Mesothelial cell of epicardium (in vitro differentiated cells): Measurements from ENCODE around the gene MYH4. TPM values are rescaled to one million over a fixed set of nuclear protein-coding genes. Genes with fewer than 3 reads are reported as not detected.

Experiments
- DNase-seq, 2 experiments: peaks; one replicate each; pipeline ENCODE4 v3.0.0; 2021; ENCODE audit warnings: low spot score in 2 of 2; ENCODE audit not compliant: unreplicated experiment in 2 of 2
- H3K27ac Mint-ChIP-seq: 2 replicates; pipeline ENCODE4 v1.8.0; 2021; ENCODE audit warnings: mixed read lengths
- H3K27me3 Mint-ChIP-seq: 2 replicates; pipeline ENCODE4 v1.8.0; 2021; ENCODE audit warnings: low read depth, mixed read lengths
- H3K36me3 Mint-ChIP-seq: 2 replicates; pipeline ENCODE4 v1.8.0; 2021; ENCODE audit warnings: mixed read lengths
- H3K4me1 Mint-ChIP-seq: 2 replicates; pipeline ENCODE4 v1.8.0; 2021; ENCODE audit warnings: mixed read lengths
- H3K4me3 Mint-ChIP-seq: 2 replicates; pipeline ENCODE4 v1.8.0; 2021; ENCODE audit warnings: mild to moderate bottlenecking, moderate library complexity, mixed read lengths
- H3K9me3 Mint-ChIP-seq: 2 replicates; pipeline ENCODE4 v1.8.0; 2021; ENCODE audit warnings: mixed read lengths
- total RNA-seq: library from RNA; stranded (reverse); gene quantifications from 3 replicates; pipeline ENCODE4 v1.2.1, GENCODE V29; 2021
- TF ChIP-seq, protein P1 (sequence below): fragments of 200-600 bp; sonication (generic); IDR thresholded peaks from one replicate; pipeline ENCODE4 v1.5.0; 2021; ENCODE audit warnings: antibody characterized with exemption; ENCODE audit not compliant: unreplicated experiment

MYH4 gene
- total RNA-seq, 1 donor from 2014 or later, result not detected

DNA sequence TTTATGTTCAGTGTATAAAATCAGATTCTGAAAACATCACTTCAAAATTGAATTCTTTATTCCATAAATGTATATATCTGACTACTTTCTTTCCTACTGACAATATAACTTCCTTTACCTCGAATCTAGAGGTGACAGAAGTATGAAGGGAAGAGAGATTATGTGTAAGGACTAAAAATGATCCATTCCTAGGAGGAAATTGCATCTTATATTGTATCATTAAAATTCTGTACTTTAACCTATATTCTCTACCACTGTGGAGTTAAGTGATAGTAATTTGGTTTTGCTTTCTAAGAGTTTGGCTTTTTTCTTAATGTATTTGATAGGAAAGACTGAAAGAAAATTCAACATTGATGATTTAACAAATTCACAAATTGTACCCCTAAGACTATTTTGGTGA, 11.4 kb downstream of the MYH4 start:
- Mint-ChIP-seq H3K27ac (no peak overlapping the region), H3K4me1 (no peaks in the 10 kb centered on the region), H3K9me3 (no peaks in the 10 kb centered on the region), H3K4me3 (no peak overlapping the region), H3K27me3 (peaks cover 49% of the 10 kb centered on the region), H3K36me3 (no peaks in the 10 kb centered on the region)
- TF ChIP-seq, protein P1, sequence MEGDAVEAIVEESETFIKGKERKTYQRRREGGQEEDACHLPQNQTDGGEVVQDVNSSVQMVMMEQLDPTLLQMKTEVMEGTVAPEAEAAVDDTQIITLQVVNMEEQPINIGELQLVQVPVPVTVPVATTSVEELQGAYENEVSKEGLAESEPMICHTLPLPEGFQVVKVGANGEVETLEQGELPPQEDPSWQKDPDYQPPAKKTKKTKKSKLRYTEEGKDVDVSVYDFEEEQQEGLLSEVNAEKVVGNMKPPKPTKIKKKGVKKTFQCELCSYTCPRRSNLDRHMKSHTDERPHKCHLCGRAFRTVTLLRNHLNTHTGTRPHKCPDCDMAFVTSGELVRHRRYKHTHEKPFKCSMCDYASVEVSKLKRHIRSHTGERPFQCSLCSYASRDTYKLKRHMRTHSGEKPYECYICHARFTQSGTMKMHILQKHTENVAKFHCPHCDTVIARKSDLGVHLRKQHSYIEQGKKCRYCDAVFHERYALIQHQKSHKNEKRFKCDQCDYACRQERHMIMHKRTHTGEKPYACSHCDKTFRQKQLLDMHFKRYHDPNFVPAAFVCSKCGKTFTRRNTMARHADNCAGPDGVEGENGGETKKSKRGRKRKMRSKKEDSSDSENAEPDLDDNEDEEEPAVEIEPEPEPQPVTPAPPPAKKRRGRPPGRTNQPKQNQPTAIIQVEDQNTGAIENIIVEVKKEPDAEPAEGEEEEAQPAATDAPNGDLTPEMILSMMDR, result no peak
- DNase-seq, result no peak

DNA sequence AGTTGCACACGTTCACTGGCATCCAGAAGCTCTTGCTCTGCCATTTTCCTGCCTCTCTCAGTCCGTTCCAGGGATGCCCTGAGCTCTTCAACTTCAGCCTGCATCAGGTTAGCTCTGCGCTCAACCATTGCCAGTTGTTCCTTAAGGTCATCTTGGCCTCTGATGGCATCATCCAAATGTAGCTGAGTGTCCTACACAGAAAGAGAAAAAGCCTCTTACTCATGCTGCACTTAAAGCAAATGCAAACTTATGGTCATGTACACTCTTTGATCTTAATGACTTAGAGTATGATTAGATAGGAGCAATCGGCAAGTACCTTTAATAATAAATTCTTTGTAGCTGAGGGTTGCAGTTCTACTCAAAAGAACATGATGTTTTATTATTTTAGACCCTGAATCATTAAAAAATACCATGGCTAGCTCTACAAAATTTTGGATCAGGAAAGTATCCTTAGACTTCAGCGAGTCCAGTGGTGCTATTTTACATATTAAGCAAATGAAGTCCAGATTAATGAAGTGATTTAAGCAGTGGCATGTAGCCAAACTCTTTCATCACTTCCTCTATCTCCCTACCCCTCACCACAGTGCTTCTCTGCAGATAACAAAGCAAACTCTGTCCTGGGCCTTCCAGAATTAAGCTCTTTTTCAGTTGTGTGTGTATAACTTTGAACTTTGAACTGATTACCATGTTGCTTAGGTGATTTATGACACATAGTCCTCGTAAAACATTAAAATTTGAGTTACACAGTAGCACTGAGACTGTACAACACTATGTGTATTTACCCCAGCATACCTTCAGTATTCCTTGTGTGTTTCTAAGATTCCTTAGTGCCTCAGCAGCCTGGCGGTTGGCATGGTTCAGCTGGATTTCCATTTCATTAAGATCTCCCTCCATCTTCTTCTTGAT, 22.1 kb downstream of the MYH4 start:
- Mint-ChIP-seq H3K4me1 (peaks cover 7% of the 10 kb centered on the region), H3K27me3 (peaks cover 16% of the 10 kb centered on the region), H3K9me3 (no peaks in the 10 kb centered on the region), H3K36me3 (no peaks in the 10 kb centered on the region), H3K27ac (no peak overlapping the region), H3K4me3 (no peak overlapping the region)
- DNase-seq, result no peak
- TF ChIP-seq, protein P1, result no peak

DNA sequence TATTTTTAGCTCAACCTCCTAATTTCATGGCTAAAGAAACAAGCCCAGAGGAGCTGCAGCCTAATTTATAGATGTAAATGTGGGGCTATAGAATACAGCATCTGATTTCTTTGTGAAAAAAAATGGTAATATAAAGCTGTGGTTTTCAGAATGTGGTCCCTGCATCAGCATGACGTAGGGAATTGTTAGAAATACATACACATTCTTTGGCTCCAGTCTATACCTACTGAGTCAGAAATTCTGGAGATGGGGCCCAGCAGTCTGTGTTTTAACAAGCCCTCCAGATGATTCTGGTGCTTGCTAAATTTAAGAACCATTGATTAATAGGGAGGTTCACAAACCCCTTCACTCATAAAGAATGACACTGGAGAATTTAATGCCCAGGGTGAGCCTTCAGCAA, 29.5 kb downstream of the MYH4 start:
- TF ChIP-seq, protein P1, result no peak
- no peak overlapping the region for H3K27ac Mint-ChIP-seq
- H3K9me3 Mint-ChIP-seq, result peaks cover 14% of the 10 kb centered on the region
- H3K4me3 Mint-ChIP-seq, result no peak overlapping the region
- DNase-seq, result no peak
- H3K27me3 Mint-ChIP-seq, result peaks cover 10% of the 10 kb centered on the region
- no peaks in the 10 kb centered on the region for H3K4me1 Mint-ChIP-seq
- no peaks in the 10 kb centered on the region for H3K36me3 Mint-ChIP-seq

DNA sequence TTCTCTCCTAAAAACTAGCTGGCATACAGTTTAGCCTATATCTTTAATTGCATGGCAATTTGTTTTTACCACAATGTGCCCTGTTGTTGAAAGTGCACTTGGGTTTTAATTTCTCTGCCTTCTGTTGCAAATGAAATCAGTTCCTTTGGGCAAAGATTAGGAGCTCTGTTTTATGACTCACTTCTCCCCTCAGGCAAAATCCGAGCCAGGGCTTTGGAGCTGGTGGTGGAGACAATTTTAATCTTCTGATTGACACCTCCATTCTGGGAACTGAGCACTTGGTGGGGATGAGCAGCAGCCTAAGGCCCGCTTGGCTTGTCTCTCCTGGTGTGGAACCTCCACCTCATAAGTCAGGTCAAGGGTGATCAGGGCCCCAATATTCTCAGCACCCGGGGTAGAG, 34.3 kb downstream of the MYH4 start:
- TF ChIP-seq, protein P1, result no peak
- Mint-ChIP-seq H3K4me1 (no peaks in the 10 kb centered on the region), H3K4me3 (no peak overlapping the region), H3K27ac (no peak overlapping the region), H3K36me3 (no peaks in the 10 kb centered on the region), H3K27me3 (peaks cover 1% of the 10 kb centered on the region), H3K9me3 (peaks cover 33% of the 10 kb centered on the region)
- DNase-seq, result no peak

DNA sequence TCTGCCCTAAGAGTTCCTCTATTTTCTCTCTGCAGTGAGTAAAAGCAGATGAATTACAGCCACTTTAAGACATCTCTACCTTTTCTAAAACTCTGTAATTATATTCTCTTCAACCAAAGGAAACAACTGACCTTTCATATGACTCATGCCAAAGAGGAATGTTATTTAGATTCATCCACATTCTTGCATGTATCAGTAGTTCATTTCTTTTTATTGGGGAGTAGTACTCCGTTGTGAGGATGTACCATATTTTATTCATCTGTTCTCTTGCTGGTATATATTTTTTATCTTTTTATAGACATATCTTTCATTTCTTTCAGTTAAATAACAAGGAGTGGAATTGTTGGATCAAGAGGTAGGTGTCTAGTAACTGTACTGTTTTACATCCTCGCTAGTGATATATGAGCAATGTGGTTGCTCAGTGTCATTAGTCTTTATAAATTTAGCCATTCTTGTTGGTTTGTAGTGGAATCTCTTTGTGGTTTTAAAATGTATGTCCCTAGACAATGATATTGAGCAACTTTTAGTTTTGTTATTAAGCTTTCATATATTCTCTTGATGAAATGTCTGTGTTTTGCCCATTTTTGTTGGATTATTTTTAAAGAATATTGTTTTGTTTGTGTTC, 39.8 kb downstream of the MYH4 start:
- peaks cover 4% of the 10 kb centered on the region for H3K4me1 Mint-ChIP-seq
- DNase-seq, result no peak

More for the DNA sequence above, 39.8 kb downstream of the MYH4 start:
- Mint-ChIP-seq H3K27ac (no peak overlapping the region), H3K36me3 (no peaks in the 10 kb centered on the region), H3K27me3 (no peaks in the 10 kb centered on the region), H3K9me3 (peaks cover 18% of the 10 kb centered on the region), H3K4me3 (no peak overlapping the region)
- TF ChIP-seq, protein P1, result no peak
